NCI-H82 treated with DMSO at 0.1 percent for 48 hours (cell line): ENCODE data around the gene TP63.
"Not testable (repeated sequence)": the region's sequence is repeated elsewhere in the genome, so short reads cannot be mapped to it uniquely, and the experiment has no call there.

Experiments used
- DNase-seq: peaks from one replicate; lab custom pipeline; 2025; ENCODE audit not compliant: unreplicated experiment; lab: John Stamatoyannopoulos, UW

The TP63 gene

GRCh38 chr3:189720736-189721417 is 89.7 kb downstream of the TP63 start:
- DNase-seq = peak; percentile 95

DNA sequence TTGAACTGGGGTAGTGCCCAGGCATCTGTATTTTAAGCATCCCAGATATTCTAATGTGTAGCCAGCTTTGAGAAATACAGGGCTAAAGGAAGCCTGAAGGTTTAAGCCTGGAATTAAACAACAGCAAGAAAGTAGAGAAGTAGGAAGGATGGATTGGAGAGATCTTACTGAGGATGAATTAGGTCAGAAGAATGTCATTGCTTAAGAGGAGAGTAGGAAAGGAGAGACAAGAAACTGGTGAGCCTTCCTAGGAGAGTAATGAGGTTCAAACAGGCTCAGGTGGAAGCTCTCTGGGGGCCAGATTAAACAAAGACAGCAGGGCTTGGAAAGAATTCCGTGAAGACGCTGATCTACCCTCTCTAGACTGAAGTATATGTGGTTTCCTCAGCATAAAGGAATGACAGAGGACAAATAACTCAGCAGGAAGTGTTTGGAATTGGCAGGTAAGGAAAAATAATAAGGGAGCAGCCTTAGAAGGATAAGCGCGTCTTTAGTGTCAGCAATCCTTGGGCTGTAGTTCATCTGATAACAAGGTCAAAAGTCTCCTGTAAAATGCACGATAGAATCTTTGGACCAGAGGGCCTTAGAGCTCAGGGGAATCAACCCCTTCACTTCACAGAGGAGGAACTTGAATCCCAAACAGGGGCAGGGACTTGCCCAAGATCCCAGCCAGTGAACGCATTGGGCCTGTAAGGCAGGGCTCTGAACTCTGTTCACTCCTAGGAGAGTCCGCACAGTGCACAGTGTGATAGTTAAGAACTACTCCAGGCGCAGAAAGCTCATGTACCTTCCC is 90.9 kb downstream of the TP63 start:
- peak; percentile 54 for DNase-seq

- DNase-seq = no peak
Measured at GRCh38 chr3:189724356-189724755, 93.2 kb downstream of the TP63 start.

DNA sequence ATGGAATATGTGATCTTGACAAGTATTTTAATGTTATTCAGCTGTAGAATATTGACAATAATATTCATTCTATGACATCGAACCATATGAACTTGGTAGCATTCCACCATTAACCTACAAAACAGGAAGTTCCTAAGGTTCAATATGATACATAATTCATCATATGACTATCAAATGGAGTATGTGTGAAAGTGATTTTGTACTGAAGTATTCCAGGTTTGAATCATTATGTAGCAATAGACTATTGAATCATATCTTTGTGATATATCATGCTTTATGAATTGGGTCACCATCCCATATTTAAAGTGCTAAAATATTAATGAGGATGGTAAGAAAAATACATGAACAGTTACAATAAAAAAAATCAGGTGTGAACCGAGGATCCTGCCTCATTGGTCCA is 95.1 kb downstream of the TP63 start:
- no peak for DNase-seq

GRCh38 chr3:189727158-189727557 is 96.0 kb downstream of the TP63 start:
- no peak for DNase-seq

DNA sequence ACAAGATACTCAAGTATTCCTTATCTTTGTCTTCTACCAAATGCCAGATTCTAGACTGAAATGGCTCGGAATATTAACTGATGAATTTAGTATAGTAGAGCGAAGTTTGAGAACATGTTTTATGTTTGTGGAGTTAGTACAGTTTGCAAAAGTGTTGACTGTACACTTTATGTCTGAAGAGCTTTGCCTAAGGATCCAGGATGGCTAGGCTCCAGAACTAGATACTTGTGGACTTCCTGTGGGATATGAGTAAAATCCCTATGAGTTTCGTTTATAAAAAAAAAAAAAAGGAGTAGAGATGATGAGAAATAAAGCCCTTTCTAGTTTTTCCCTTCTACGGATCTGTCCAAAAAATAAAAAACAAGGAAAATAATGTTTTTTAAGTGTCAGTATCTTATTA is 96.7 kb downstream of the TP63 start:
- no peak for DNase-seq

- DNase-seq = no peak
Measured at GRCh38 chr3:189728915-189729314, 97.7 kb downstream of the TP63 start.

- no peak for DNase-seq
Measured at GRCh38 chr3:189734061-189734460, 102.9 kb downstream of the TP63 start.

- no peak for DNase-seq
Measured at GRCh38 chr3:189735913-189736312, 104.7 kb downstream of the TP63 start.

DNA sequence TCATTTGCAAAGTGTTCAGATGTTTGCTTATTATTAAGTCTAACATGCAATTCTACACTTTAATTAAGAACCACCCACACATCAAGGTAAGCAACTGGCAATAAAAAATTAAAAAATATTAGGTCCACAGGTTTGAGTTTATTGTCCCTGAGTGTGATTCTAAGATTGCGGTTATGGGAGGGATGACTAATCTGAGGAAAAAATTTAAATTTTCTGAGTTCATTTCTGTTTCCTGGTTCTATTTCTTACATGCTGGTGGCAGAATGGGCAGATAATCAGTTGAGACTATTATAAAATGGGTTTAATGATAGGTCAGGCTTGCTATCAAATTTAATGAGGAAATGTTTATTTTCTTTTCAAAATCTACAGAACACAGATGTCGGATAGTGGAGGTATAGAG is 105.9 kb downstream of the TP63 start:
- no peak for DNase-seq

- no peak for DNase-seq
Measured at GRCh38 chr3:189737619-189738018, 106.4 kb downstream of the TP63 start.

- no peak for DNase-seq
Measured at GRCh38 chr3:189739378-189739777, 108.2 kb downstream of the TP63 start.

- no peak for DNase-seq
Measured at GRCh38 chr3:189740156-189740555, 109.0 kb downstream of the TP63 start.

DNA sequence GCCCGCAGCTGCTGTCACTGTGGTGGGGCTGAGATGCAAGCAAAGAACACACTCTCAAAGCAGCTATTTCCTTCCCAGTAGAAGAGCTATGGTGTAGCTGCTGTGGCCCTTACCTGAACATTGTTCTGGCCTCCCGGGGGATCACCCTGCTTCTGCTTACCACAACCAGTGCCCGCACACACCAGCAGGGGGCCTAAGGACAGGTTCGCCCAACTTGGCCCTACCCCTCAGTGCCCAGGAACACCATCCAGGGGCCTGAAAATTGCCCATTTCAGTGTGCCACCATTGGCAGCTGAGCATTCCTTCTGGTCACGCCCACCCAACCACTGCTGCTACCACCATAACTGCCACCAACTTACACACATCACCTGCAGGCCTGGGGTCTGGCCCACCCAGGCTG is 113.0 kb downstream of the TP63 start:
- no peak for DNase-seq

DNA sequence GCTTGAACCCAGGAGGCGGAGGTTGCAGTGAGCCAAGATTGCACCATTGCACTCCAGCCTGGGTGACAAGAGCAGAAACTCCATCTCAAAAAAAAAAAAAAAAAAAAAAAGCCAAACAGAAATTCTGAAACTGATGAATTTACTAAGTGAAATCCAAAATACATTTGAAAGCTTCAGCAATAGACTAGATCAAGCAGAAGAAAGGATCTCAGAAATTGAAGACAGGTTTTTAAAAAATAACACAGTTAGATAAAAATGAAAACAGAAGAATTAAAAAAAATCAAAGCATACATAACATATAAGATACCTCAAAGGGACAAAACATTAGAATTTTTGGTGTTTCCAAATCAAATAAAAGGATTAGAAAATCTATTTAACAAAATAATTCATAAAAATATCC is 114.4 kb downstream of the TP63 start:
- no peak for DNase-seq

DNA sequence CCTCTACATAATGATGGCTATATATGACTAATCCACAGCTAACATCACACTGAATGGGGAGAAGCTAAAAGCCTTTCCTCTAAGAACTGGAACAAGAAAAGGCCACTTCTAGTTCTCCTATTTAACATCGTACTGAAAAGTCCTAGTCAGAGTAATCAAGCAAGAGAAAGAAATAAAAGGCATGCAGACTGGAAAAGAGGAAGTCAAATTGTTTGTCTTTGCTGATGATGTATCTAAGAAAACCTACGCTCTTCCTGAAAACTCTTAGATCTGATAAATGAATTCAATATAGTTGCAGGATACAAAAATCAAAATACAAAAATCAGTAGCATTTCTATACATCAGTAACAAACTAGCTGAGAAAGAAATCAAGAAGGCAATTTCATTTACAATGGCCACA is 116.9 kb downstream of the TP63 start:
- no peak for DNase-seq

GRCh38 chr3:189750972-189751371 is 119.8 kb downstream of the TP63 start:
- not testable (repeated sequence) for DNase-seq

- DNase-seq = no peak
Measured at GRCh38 chr3:189754356-189754755, 123.2 kb downstream of the TP63 start.

DNA sequence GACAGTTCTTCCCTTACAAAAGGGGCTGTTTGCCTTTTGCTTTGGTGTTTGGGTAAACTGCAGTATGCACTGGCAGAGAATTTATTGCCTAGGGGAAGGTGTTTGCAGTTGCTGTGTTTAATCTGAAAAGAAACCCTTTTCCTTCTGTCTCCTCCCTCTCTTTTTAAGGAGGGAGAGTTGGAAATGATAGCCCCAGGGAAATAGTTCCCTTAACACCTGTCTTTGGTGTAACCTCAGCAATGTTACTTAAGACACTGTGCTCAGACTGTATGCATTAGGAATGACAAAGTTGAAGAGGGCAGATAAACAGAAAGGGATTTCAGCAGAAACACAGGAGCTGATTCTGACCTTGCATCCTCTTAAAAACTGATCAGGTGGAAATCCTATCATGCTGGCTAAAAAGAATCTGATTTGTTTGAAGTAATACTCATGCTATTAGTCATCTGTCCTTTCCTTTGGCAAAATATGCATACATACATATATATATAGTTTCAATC is 125.4 kb downstream of the TP63 start:
- peak; percentile 42 for DNase-seq

DNA sequence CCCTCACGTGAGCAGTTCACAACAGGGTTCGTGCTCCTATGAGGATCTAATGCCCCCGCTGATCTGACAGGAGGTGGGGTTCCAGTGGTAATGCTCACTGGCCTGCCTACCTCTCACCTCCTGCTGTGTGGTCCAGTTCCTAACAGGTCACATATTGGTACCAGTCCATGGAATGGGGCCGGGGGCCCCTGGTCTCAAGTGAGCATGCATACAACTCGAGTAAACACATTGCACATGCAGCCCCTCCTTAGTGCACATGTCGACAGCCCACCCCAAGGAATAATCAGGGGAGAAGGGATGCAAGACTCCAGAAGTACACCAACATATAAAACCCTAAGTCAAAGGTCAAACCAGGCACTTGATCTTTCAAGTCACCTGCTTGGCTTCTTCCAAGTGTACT is 127.0 kb downstream of the TP63 start:
- DNase-seq = no peak

- no peak for DNase-seq
Measured at GRCh38 chr3:189766416-189766815, 135.2 kb downstream of the TP63 start.

DNA sequence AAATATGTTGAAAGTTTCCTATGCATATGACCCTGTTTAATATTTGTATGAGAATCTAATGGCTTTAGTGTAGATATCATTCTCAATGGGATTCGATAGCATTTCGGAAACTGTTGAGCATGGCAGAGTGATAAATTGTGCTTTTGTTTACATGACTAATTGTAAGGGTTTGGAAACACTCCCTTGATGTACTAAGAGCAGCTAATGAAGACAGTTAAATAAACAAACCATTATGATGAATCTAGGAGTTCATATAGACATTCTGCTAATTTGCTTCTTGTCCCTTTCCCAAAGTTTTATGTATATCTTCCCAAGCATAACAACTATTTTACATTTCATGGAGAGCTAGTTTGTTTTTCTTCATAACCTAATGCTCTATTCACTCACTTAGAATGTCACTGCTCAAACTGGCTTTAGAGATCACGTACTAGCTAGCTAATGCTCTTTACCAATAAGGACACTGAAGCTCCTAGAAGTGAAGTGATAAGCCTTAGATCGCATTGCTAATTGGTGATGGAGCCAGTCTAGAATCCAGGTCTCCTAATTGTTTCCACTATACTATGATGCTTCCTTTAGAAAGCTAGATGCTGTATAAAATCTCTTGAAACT is 140.8 kb downstream of the TP63 start:
- peak; percentile 96 for DNase-seq
